ENCODE data around the gene STYXL2. TPM values are rescaled to one million over a fixed set of nuclear protein-coding genes. Genes with fewer than 3 reads are reported as not detected.

STYXL2 gene
- total and polyA plus RNA-seq, 2 donors (not counting 1 experiment from before 2014, with no cell fraction given): not detected

GRCh38 chr1:167061073-167061464, 32.8 kb upstream of the STYXL2 start:
- WGBS (ENCODE audit: insufficient coverage): 100% methylated on average over 2 of the region's 3 CpGs
- Mint-ChIP-seq H3K9me3 (ENCODE audit: insufficient read depth) (no peaks in the 10 kb centered on the region), H3K4me1 (peaks cover 4% of the 10 kb centered on the region), H3K27ac (no peak overlapping the region), H3K4me3 (no peak overlapping the region), H3K27me3 (peaks cover 3% of the 10 kb centered on the region)
- no peaks in the 10 kb centered on the region for H3K36me3 ChIP-seq (replicated peaks in 1 of 2; ENCODE audit: control extremely low read depth in 1 of 2, control insufficient read depth in 1 of 2, extremely low read depth in 1 of 2, insufficient read depth in 2 of 2, low read length in 1 of 2)
- ATAC-seq (ENCODE audit: low read depth): no peak
- H3K27ac ChIP-seq (ENCODE audit: low read length in 2 of 2): no peak overlapping the region
- DNase-seq: no peak
- no peak overlapping the region for H3K4me3 ChIP-seq (ENCODE audit: control extremely low read depth in 1 of 5, extremely low read depth in 1 of 5, insufficient read depth in 1 of 5, low read depth in 2 of 5, low read length in 4 of 5)
- ChIA-PET POLR2A (interaction anchor here (1.7 kb wide), 1 partner anchor 152 kb away, joined by 5 read pairs; no protein-coding TSS in a partner anchor), CTCF (interaction anchor here (0.7 to 17.0 kb wide), 16 partner anchors 13 to 779 kb away, joined by 3 to 944 read pairs (median 5); partner anchors contain the start of genes POGK and POU2F1)
- H4K20me1 ChIP-seq (ENCODE audit: control insufficient read depth, insufficient read depth, low read length, poor library complexity, severe bottlenecking): no peaks in the 10 kb centered on the region
- no peaks in the 10 kb centered on the region for H3K9me3 ChIP-seq (ENCODE audit: control extremely low read depth in 1 of 3, control insufficient read depth in 2 of 3, insufficient read depth in 1 of 3, low read length in 2 of 3)
- H3K4me2 ChIP-seq (replicated peaks; ENCODE audit: low read depth, low read length, poor library complexity, severe bottlenecking): no peak overlapping the region
- TF ChIP-seq CTCF (IDR thresholded peaks at IDR 0.05) (no peak), EZH2 (IDR thresholded peaks at IDR 0.05; ENCODE audit: borderline replicate concordance, insufficient read depth, low read depth, low read length, poor library complexity, severe bottlenecking) (no peak)
- H3K4me1 ChIP-seq (ENCODE audit: control insufficient read depth in 2 of 2, insufficient read depth in 2 of 2, low read length in 2 of 2): peaks cover 3 to 6% of the 10 kb centered on the region in 2 donors
- H2AFZ ChIP-seq (ENCODE audit: insufficient read depth, low read depth, low read length, poor library complexity, severe bottlenecking): no peak overlapping the region
- no peaks in the 10 kb centered on the region for H3K79me2 ChIP-seq (ENCODE audit: control insufficient read depth, insufficient read depth, low read length)
- intact Hi-C loops (cut with micrococcal nuclease): no loop called here
- H3K9ac ChIP-seq (ENCODE audit: low read length): no peak overlapping the region
- H3K27me3 ChIP-seq (replicated peaks in 1 of 4; ENCODE audit: control extremely low read depth in 1 of 4, control insufficient read depth in 3 of 4, insufficient read depth in 4 of 4, low read length in 3 of 4): peaks cover 0 to 10% (median 0%) of the 10 kb centered on the region in 4 experiments

GRCh38 chr1:167064621-167065020, 29.3 kb upstream of the STYXL2 start:
- Histone ChIP-seq H3K4me1 (ENCODE audit: control insufficient read depth in 2 of 2, insufficient read depth in 2 of 2, low read length in 2 of 2) (peaks cover 0 to 7% of the 10 kb centered on the region in 2 donors), H3K27ac (ENCODE audit: low read length in 2 of 2) (no peak overlapping the region), H3K36me3 (replicated peaks in 1 of 2; ENCODE audit: control extremely low read depth in 1 of 2, control insufficient read depth in 1 of 2, extremely low read depth in 1 of 2, insufficient read depth in 2 of 2, low read length in 1 of 2) (no peaks in the 10 kb centered on the region), H3K4me2 (replicated peaks; ENCODE audit: low read depth, low read length, poor library complexity, severe bottlenecking) (no peak overlapping the region), H3K4me3 (ENCODE audit: control extremely low read depth in 1 of 5, extremely low read depth in 1 of 5, insufficient read depth in 1 of 5, low read depth in 2 of 5, low read length in 4 of 5) (no peak overlapping the region), H2AFZ (ENCODE audit: insufficient read depth, low read depth, low read length, poor library complexity, severe bottlenecking) (no peak overlapping the region), H3K27me3 (replicated peaks in 1 of 4; ENCODE audit: control extremely low read depth in 1 of 4, control insufficient read depth in 3 of 4, insufficient read depth in 4 of 4, low read length in 3 of 4) (peaks cover 0 to 5% (median 0%) of the 10 kb centered on the region in 4 experiments), H3K9ac (ENCODE audit: low read length) (no peak overlapping the region), H3K79me2 (ENCODE audit: control insufficient read depth, insufficient read depth, low read length) (no peaks in the 10 kb centered on the region), H3K9me3 (ENCODE audit: control extremely low read depth in 1 of 3, control insufficient read depth in 2 of 3, insufficient read depth in 1 of 3, low read length in 2 of 3) (no peaks in the 10 kb centered on the region), H4K20me1 (ENCODE audit: control insufficient read depth, insufficient read depth, low read length, poor library complexity, severe bottlenecking) (no peaks in the 10 kb centered on the region)
- TF ChIP-seq EZH2 (IDR thresholded peaks at IDR 0.05; ENCODE audit: borderline replicate concordance, insufficient read depth, low read depth, low read length, poor library complexity, severe bottlenecking) (no peak), CTCF (IDR thresholded peaks at IDR 0.05) (no peak)
- CTCF ChIA-PET: interaction anchor here (0.7 to 17.0 kb wide), 11 partner anchors 21 to 491 kb away, joined by 3 to 944 read pairs (median 4); partner anchors contain the start of gene CREG1
- ATAC-seq (ENCODE audit: low read depth) (no peak), DNase-seq (no peak)
- H3K27ac Mint-ChIP-seq: no peak overlapping the region
- no peaks in the 10 kb centered on the region for H3K9me3 Mint-ChIP-seq (ENCODE audit: insufficient read depth)
- 100% methylated on average over 6 of the region's 9 CpGs for WGBS (ENCODE audit: insufficient coverage)
- POLR2A ChIA-PET: interaction anchor here (1.6 kb wide), 1 partner anchor 156 kb away, joined by 3 read pairs; no protein-coding TSS in a partner anchor
- peaks cover 3% of the 10 kb centered on the region for H3K27me3 Mint-ChIP-seq
- intact Hi-C loops (cut with micrococcal nuclease): no loop called here
- H3K4me1 Mint-ChIP-seq: no peaks in the 10 kb centered on the region
- H3K4me3 Mint-ChIP-seq: no peak overlapping the region

Data from B cell (primary cell).